ENCODE data around the gene JPH2.

DNA sequence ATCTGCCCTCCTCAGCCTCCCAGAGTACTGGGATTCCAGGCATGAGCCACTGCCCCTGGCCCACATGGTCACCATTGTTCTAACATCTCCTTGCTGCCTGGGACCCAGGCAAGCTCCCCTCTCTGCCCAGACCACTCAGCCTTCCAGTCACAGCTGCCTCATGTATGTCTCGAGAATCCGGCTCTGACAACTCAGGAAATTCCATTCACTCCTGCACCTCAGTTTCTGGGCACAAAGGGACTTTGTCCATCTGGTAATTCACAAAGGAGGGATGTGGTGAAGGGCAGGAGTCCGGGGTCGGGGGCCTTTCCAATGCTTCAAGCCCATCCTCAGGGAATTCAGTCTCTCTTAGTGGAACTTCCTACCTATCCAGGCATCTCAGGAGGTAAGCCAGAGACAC lies 40.7 kb downstream of the JPH2 start:
- TF ChIP-seq, protein P1, sequence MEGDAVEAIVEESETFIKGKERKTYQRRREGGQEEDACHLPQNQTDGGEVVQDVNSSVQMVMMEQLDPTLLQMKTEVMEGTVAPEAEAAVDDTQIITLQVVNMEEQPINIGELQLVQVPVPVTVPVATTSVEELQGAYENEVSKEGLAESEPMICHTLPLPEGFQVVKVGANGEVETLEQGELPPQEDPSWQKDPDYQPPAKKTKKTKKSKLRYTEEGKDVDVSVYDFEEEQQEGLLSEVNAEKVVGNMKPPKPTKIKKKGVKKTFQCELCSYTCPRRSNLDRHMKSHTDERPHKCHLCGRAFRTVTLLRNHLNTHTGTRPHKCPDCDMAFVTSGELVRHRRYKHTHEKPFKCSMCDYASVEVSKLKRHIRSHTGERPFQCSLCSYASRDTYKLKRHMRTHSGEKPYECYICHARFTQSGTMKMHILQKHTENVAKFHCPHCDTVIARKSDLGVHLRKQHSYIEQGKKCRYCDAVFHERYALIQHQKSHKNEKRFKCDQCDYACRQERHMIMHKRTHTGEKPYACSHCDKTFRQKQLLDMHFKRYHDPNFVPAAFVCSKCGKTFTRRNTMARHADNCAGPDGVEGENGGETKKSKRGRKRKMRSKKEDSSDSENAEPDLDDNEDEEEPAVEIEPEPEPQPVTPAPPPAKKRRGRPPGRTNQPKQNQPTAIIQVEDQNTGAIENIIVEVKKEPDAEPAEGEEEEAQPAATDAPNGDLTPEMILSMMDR (conservative IDR thresholded peaks at IDR 0.05; ENCODE audit: low read depth in 2 of 2): no peak
- TF ChIP-seq STAT1 (IDR thresholded peaks at IDR 0.05; ENCODE audit: unreplicated experiment) (no peak), EZH2 (IDR thresholded peaks at IDR 0.05; ENCODE audit: low read depth, unreplicated experiment) (no peak), EZH2phosphoT487 (IDR thresholded peaks at IDR 0.05; ENCODE audit: unreplicated experiment) (no peak), NANOG (IDR thresholded peaks at IDR 0.05; ENCODE audit: borderline replicate concordance) (no peak)

Data from GM23338 (cell line).